GM12878 (cell line): ENCODE data around the gene CD164L2. TPM values are rescaled to one million over a fixed set of nuclear protein-coding genes. Genes with fewer than 3 reads are reported as not detected.
A peak's percentile ranks its signal among the peaks of the same experiment; 100 is the strongest.

Experiments used
- ATF7 ChIP-seq: fragments of 450-650 bp; IDR thresholded peaks from 2 replicates; pipeline ENCODE4 v1.6.1; 2016; ENCODE audit warnings: low read depth, mild to moderate bottlenecking
- BACH1 ChIP-seq: fragments of 450-650 bp; IDR thresholded peaks from 2 replicates; pipeline ENCODE4 v1.6.1; 2017; ENCODE audit warnings: mild to moderate bottlenecking, borderline replicate concordance
- BCL11A ChIP-seq: IDR thresholded peaks from 2 replicates; pipeline ENCODE4 v1.6.1; 2011; ENCODE audit warnings: low read depth, low read length
- BMI1 ChIP-seq: fragments of 450-650 bp; IDR thresholded peaks from 2 replicates; pipeline ENCODE4 v1.6.1; 2016; ENCODE audit warnings: mild to moderate bottlenecking, moderate library complexity, borderline replicate concordance
- CEBPB ChIP-seq, 2 experiments: fragments of 150-350 bp in 1 of 2; IDR thresholded peaks; 2 replicates each; pipeline ENCODE4 v1.6.1; 2012 to 2014; ENCODE audit warnings: low read depth in 2 of 2, low read length in 2 of 2, borderline replicate concordance in 1 of 2, inconsistent platforms in 1 of 2
- CREM ChIP-seq: IDR thresholded peaks from 2 replicates; pipeline ENCODE4 v1.6.1; 2014; ENCODE audit warnings: antibody characterized with exemption, low read depth
- EP300 ChIP-seq, 2 experiments: fragments of 150-350 bp in 1 of 2; IDR thresholded peaks; 2 replicates each; pipeline ENCODE4 v1.6.1; 2011 to 2012; ENCODE audit warnings: low read depth in 2 of 2, low read length in 2 of 2, borderline replicate concordance in 1 of 2, improper control_type of control experiment in 1 of 2, inconsistent platforms in 1 of 2; ENCODE audit not compliant: control insufficient read depth in 1 of 2
- ESRRA ChIP-seq: IDR thresholded peaks from 2 replicates; pipeline ENCODE4 v1.6.1; 2012; ENCODE audit warnings: mild to moderate bottlenecking, low read length, improper control_type of control experiment
- GATAD2B ChIP-seq: fragments of 450-650 bp; conservative IDR thresholded peaks from 2 replicates; pipeline ENCODE4 v1.6.1; 2017; ENCODE audit warnings: low read depth, mild to moderate bottlenecking, moderate library complexity
- HCFC1 ChIP-seq: fragments of 150-350 bp; IDR thresholded peaks from 2 replicates; pipeline ENCODE4 v1.6.1; 2014; ENCODE audit warnings: low read length
- JUND ChIP-seq: IDR thresholded peaks from 2 replicates; pipeline ENCODE4 v1.6.1; 2012; ENCODE audit warnings: low read depth, mild to moderate bottlenecking, low read length, improper control_type of control experiment, moderate library complexity
- KAT2A ChIP-seq: conservative IDR thresholded peaks from 2 replicates; pipeline ENCODE4 v1.6.1; 2011; ENCODE audit warnings: low read depth, low read length; ENCODE audit not compliant: control insufficient read depth
- KDM1A ChIP-seq: fragments of 200-600 bp; sonication (generic); IDR thresholded peaks from 2 replicates; pipeline ENCODE4 v1.6.1; 2016; ENCODE audit warnings: borderline replicate concordance
- NFYB ChIP-seq: IDR thresholded peaks from 2 replicates; pipeline ENCODE4 v1.6.1; 2011; ENCODE audit warnings: low read depth, mild to moderate bottlenecking, low read length, improper control_type of control experiment, moderate library complexity; ENCODE audit not compliant: insufficient read depth
- NR2F1 ChIP-seq: fragments of 450-650 bp; conservative IDR thresholded peaks from 2 replicates; pipeline ENCODE4 v1.6.1; 2017; ENCODE audit warnings: mild to moderate bottlenecking
- RAD51 ChIP-seq: fragments of 450-650 bp; IDR thresholded peaks from 2 replicates; pipeline ENCODE4 v1.6.1; 2016; ENCODE audit warnings: moderate library complexity, mild to moderate bottlenecking, inconsistent platforms
- RUNX3 ChIP-seq: IDR thresholded peaks from 2 replicates; pipeline ENCODE4 v1.6.1; 2012; ENCODE audit warnings: low read length, inconsistent platforms
- SIN3A ChIP-seq: IDR thresholded peaks from 2 replicates; pipeline ENCODE4 v1.6.1; 2012; ENCODE audit warnings: low read depth, low read length, improper control_type of control experiment
- SMAD1 ChIP-seq: fragments of 450-650 bp; IDR thresholded peaks from 2 replicates; pipeline ENCODE4 v1.6.1; 2018; ENCODE audit warnings: mild to moderate bottlenecking, low read depth; ENCODE audit not compliant: partially characterized antibody
- SP1 ChIP-seq: IDR thresholded peaks from one replicate; pipeline ENCODE4 v1.6.1; 2011; ENCODE audit warnings: low read depth, low read length
- SREBF2 ChIP-seq: IDR thresholded peaks from 2 replicates; pipeline ENCODE4 v1.6.1; 2012; ENCODE audit warnings: mild to moderate bottlenecking, low read length
- STAT3 ChIP-seq: IDR thresholded peaks from 2 replicates; pipeline ENCODE4 v1.6.1; 2011; ENCODE audit warnings: low read depth, low read length, improper control_type of control experiment
- SUPT20H ChIP-seq: IDR thresholded peaks from 2 replicates; pipeline ENCODE4 v1.6.1; 2011; ENCODE audit warnings: low read depth, mild to moderate bottlenecking, low read length, moderate library complexity, borderline replicate concordance; ENCODE audit not compliant: control insufficient read depth
- TCF7 ChIP-seq: IDR thresholded peaks from 2 replicates; pipeline ENCODE4 v1.6.1; 2014; ENCODE audit warnings: antibody characterized with exemption, borderline replicate concordance
- USF1 ChIP-seq: IDR thresholded peaks from 2 replicates; pipeline ENCODE4 v1.6.1; 2011; ENCODE audit warnings: borderline replicate concordance, low read depth, mild to moderate bottlenecking, moderate library complexity, mixed read lengths, low read length; ENCODE audit not compliant: insufficient read depth; ENCODE audit errors: extremely low read length
- YY1 ChIP-seq: IDR thresholded peaks from 2 replicates; pipeline ENCODE4 v1.6.1; 2011; ENCODE audit warnings: low read depth, mild to moderate bottlenecking, low read length
- ZBTB33 ChIP-seq: fragments of 450-650 bp; IDR thresholded peaks from 2 replicates; pipeline ENCODE4 v1.6.1; 2017; ENCODE audit warnings: mild to moderate bottlenecking
- ZSCAN29 ChIP-seq: fragments of 450-650 bp; IDR thresholded peaks from 2 replicates; pipeline ENCODE4 v1.6.1; 2017; ENCODE audit warnings: mild to moderate bottlenecking, moderate library complexity
- ZZZ3 ChIP-seq: IDR thresholded peaks from 2 replicates; pipeline ENCODE4 v1.6.1; 2011; ENCODE audit warnings: low read depth; ENCODE audit not compliant: control insufficient read depth, insufficient read length
- polyA plus RNA-seq, 11 experiments: library from polyadenylated mRNA; depleted of rRNA in 4 of 11; unstranded in 6 of 11; stranded (reverse) in 5 of 11; fragments of >200 nt; fragmentation: Nextera tagmentation in 4 of 11; fragmentation: Illumina TruSeq in 1 of 11; extraction: Ambion mirVana in 4 of 11; extraction: Trizol in 1 of 11; gene quantifications; 1 replicate in 1 of 11; 2 replicates in 10 of 11; pipeline versions ENCODE4 v1.2.1 to v1.2.3, GENCODE V29; 2011 to 2016; ENCODE audit warnings: inconsistent platforms in 2 of 11, missing spikeins in 2 of 11, low read depth in 1 of 11
- total RNA-seq, 4 experiments: library from RNA; depleted of rRNA in 3 of 4; stranded (reverse); fragments of >200 nt in 3 of 4; fragmentation: Illumina TruSeq in 1 of 4; extraction: Trizol in 1 of 4; gene quantifications; 2 replicates each; pipeline versions ENCODE4 v1.2.1 to v1.2.3, GENCODE V29; 2013 to 2021

Gene CD164L2
- total and polyA plus RNA-seq, 10 of the 15 experiments (the other 5 are each of a cell fraction or from before 2014, with no cell fraction given): not detected

GRCh38 chr1:27416387-27417111 is 33.4 kb upstream of the CD164L2 start (continued):
- 0 out of 2 replicates have a peak, but pooled peaks have one; percentile 61 for TF ChIP-seq BCL11A
- no peak for TF ChIP-seq RAD51
- TF ChIP-seq BMI1: no peak
- no peak for TF ChIP-seq SMAD1
- TF ChIP-seq ZSCAN29: no peak
- TF ChIP-seq SREBF2: no peak
- TF ChIP-seq GATAD2B: peak; percentile 37; the same call in 1 of the 2 replicates
- TF ChIP-seq KDM1A: no peak
- TF ChIP-seq CEBPB (IDR thresholded peaks at IDR 0.05; ENCODE audit: borderline replicate concordance in 1 of 2, low read depth in 2 of 2, low read length in 2 of 2): no peak; a peak in 1 of 4 replicates
- TF ChIP-seq ESRRA: no peak
- no peak for TF ChIP-seq ZZZ3
- 0 out of 4 replicates have a peak, but pooled peaks of 1 of the 2 experiments have one; percentile 26 for TF ChIP-seq EP300 (IDR thresholded peaks at IDR 0.05; ENCODE audit: borderline replicate concordance in 1 of 2, control insufficient read depth in 1 of 2, low read depth in 2 of 2, low read length in 2 of 2)
- TF ChIP-seq USF1: no peak
- no peak for TF ChIP-seq NFYB
- TF ChIP-seq SUPT20H: no peak
- TF ChIP-seq STAT3: peak; percentile 90
- peak; percentile 91 for TF ChIP-seq RUNX3
- no peak for TF ChIP-seq ZBTB33
- no peak for TF ChIP-seq BACH1
- no peak for TF ChIP-seq SP1
- TF ChIP-seq KAT2A: no peak
- TF ChIP-seq HCFC1: no peak
- TF ChIP-seq CREM: 0 out of 2 replicates have a peak, but pooled peaks have one; percentile 36
- peak; percentile 90 for TF ChIP-seq YY1
- TF ChIP-seq SIN3A: peak; percentile 49; the same call in 1 of the 2 replicates
- no peak for TF ChIP-seq JUND
- TF ChIP-seq ATF7: peak; percentile 25; the same call in 1 of the 2 replicates
- no peak for TF ChIP-seq NR2F1
- no peak; the same call in 1 of the 2 replicates for TF ChIP-seq TCF7
